ENCODE measurements around the gene OR5B21.

The OR5B21 gene

DNA sequence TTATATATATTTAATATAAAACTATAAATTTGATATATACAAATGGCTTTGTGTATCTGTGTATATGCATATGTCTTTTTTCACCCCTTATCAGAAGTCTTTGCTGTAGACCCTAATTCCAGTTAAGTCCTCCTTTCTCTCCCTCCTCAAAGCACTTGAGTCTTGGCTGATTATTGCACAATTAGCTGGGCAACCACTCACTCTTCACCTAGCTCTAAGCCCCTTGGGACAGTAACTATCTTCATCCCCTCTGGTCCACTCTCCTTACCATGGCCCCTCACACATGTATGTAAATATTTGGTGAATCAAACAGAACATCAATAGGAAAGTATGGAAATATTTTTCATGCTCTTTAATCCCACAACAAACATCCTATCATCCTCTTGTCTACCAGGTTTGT is 909 bp upstream of the OR5B21 start:
- Histone ChIP-seq H3K4me1 (ENCODE audit: control insufficient read depth in 1 of 2, insufficient read depth in 2 of 2, low read length in 2 of 2) (no peaks in the 10 kb centered on the region), H3K36me3 (ENCODE audit: control insufficient read depth in 1 of 2, insufficient read depth in 2 of 2, low read length in 2 of 2) (no peaks in the 10 kb centered on the region), H3K4me2 (ENCODE audit: low read length) (no peak overlapping the region), H3K23ac (ENCODE audit: low read length) (no peak overlapping the region), H3K18ac (ENCODE audit: low read length) (no peak overlapping the region), H3K27me3 (ENCODE audit: insufficient read depth, low read length) (no peaks in the 10 kb centered on the region), H2BK120ac (ENCODE audit: insufficient read depth, low read length, poor library complexity) (no peak overlapping the region), H3K79me2 (ENCODE audit: control insufficient read depth, insufficient read depth, low read length, poor library complexity) (no peaks in the 10 kb centered on the region), H3K27ac (ENCODE audit: low read depth, low read length) (no peak overlapping the region), H3K4me3 (ENCODE audit: low read depth, low read length) (no peak overlapping the region), H3K9ac (ENCODE audit: low read length) (no peak overlapping the region), H2BK5ac (ENCODE audit: low read depth, low read length, poor library complexity) (no peak overlapping the region), H2AK5ac (ENCODE audit: low read length) (no peak overlapping the region), H3K4ac (ENCODE audit: low read depth, low read length) (no peak overlapping the region), H4K8ac (ENCODE audit: low read depth, low read length) (no peak overlapping the region), H2AFZ (ENCODE audit: insufficient read depth, low read length, poor library complexity) (no peak overlapping the region), H3K14ac (ENCODE audit: low read length) (no peak overlapping the region), H4K91ac (ENCODE audit: low read depth, low read length) (no peak overlapping the region), H3K79me1 (ENCODE audit: low read length) (no peaks in the 10 kb centered on the region), H4K12ac (ENCODE audit: low read depth, low read length) (no peak overlapping the region), H2BK12ac (ENCODE audit: low read length) (no peak overlapping the region), H3K9me3 (ENCODE audit: insufficient read depth, low read depth, low read length) (no peaks in the 10 kb centered on the region)
- no peak for DNase-seq

GRCh38 chr11:58507355-58507754 is 550 bp downstream of the OR5B21 start:
- Histone ChIP-seq H2BK5ac (ENCODE audit: low read depth, low read length, poor library complexity) (no peak overlapping the region), H3K79me2 (ENCODE audit: control insufficient read depth, insufficient read depth, low read length, poor library complexity) (no peaks in the 10 kb centered on the region), H2BK120ac (ENCODE audit: insufficient read depth, low read length, poor library complexity) (no peak overlapping the region), H3K14ac (ENCODE audit: low read length) (no peak overlapping the region), H4K12ac (ENCODE audit: low read depth, low read length) (no peak overlapping the region), H3K4me3 (ENCODE audit: low read depth, low read length) (no peak overlapping the region), H3K4ac (ENCODE audit: low read depth, low read length) (no peak overlapping the region), H3K9ac (ENCODE audit: low read length) (no peak overlapping the region), H3K4me2 (ENCODE audit: low read length) (no peak overlapping the region), H3K23ac (ENCODE audit: low read length) (peak overlapping the region; percentile 62), H3K18ac (ENCODE audit: low read length) (no peak overlapping the region), H3K27me3 (ENCODE audit: insufficient read depth, low read length) (no peaks in the 10 kb centered on the region), H3K79me1 (ENCODE audit: low read length) (no peaks in the 10 kb centered on the region), H4K91ac (ENCODE audit: low read depth, low read length) (no peak overlapping the region), H3K27ac (ENCODE audit: low read depth, low read length) (no peak overlapping the region), H2BK12ac (ENCODE audit: low read length) (no peak overlapping the region), H3K9me3 (ENCODE audit: insufficient read depth, low read depth, low read length) (no peaks in the 10 kb centered on the region), H4K8ac (ENCODE audit: low read depth, low read length) (no peak overlapping the region), H3K36me3 (ENCODE audit: control insufficient read depth in 1 of 2, insufficient read depth in 2 of 2, low read length in 2 of 2) (no peaks in the 10 kb centered on the region), H2AFZ (ENCODE audit: insufficient read depth, low read length, poor library complexity) (no peak overlapping the region), H3K4me1 (ENCODE audit: control insufficient read depth in 1 of 2, insufficient read depth in 2 of 2, low read length in 2 of 2) (no peaks in the 10 kb centered on the region), H2AK5ac (ENCODE audit: low read length) (no peak overlapping the region)
- WGBS (ENCODE audit: extremely low coverage, insufficient coverage, insufficient read length) = no CpG with 5 or more reads among the region's 4 CpGs
- DNase-seq = no peak

GRCh38 chr11:58506935-58507334 is 970 bp downstream of the OR5B21 start:
- Histone ChIP-seq H4K91ac (ENCODE audit: low read depth, low read length) (no peak overlapping the region), H3K18ac (ENCODE audit: low read length) (no peak overlapping the region), H3K4ac (ENCODE audit: low read depth, low read length) (no peak overlapping the region), H2BK12ac (ENCODE audit: low read length) (no peak overlapping the region), H3K9ac (ENCODE audit: low read length) (no peak overlapping the region), H3K23ac (ENCODE audit: low read length) (no peak overlapping the region), H3K36me3 (ENCODE audit: control insufficient read depth in 1 of 2, insufficient read depth in 2 of 2, low read length in 2 of 2) (no peaks in the 10 kb centered on the region), H2AFZ (ENCODE audit: insufficient read depth, low read length, poor library complexity) (no peak overlapping the region), H3K79me1 (ENCODE audit: low read length) (no peaks in the 10 kb centered on the region), H2BK5ac (ENCODE audit: low read depth, low read length, poor library complexity) (no peak overlapping the region), H4K8ac (ENCODE audit: low read depth, low read length) (no peak overlapping the region), H2BK120ac (ENCODE audit: insufficient read depth, low read length, poor library complexity) (no peak overlapping the region), H3K9me3 (ENCODE audit: insufficient read depth, low read depth, low read length) (no peaks in the 10 kb centered on the region), H3K4me1 (ENCODE audit: control insufficient read depth in 1 of 2, insufficient read depth in 2 of 2, low read length in 2 of 2) (no peaks in the 10 kb centered on the region), H3K79me2 (ENCODE audit: control insufficient read depth, insufficient read depth, low read length, poor library complexity) (no peaks in the 10 kb centered on the region), H3K27me3 (ENCODE audit: insufficient read depth, low read length) (no peaks in the 10 kb centered on the region), H3K4me2 (ENCODE audit: low read length) (no peak overlapping the region), H3K4me3 (ENCODE audit: low read depth, low read length) (no peak overlapping the region), H2AK5ac (ENCODE audit: low read length) (no peak overlapping the region), H4K12ac (ENCODE audit: low read depth, low read length) (no peak overlapping the region), H3K27ac (ENCODE audit: low read depth, low read length) (no peak overlapping the region), H3K14ac (ENCODE audit: low read length) (no peak overlapping the region)
- WGBS (ENCODE audit: extremely low coverage, insufficient coverage, insufficient read length) = no CpG with 5 or more reads among the region's 5 CpGs
- DNase-seq = no peak

GRCh38 chr11:58505849-58506248 is 2.1 kb downstream of the OR5B21 start:
- H3K9me3 ChIP-seq (ENCODE audit: insufficient read depth, low read depth, low read length) = no peaks in the 10 kb centered on the region
- no peak overlapping the region for H3K18ac ChIP-seq (ENCODE audit: low read length)
- no peak overlapping the region for H2AK5ac ChIP-seq (ENCODE audit: low read length)
- no peak overlapping the region for H3K4me3 ChIP-seq (ENCODE audit: low read depth, low read length)
- H3K4ac ChIP-seq (ENCODE audit: low read depth, low read length) = no peak overlapping the region
- H2BK5ac ChIP-seq (ENCODE audit: low read depth, low read length, poor library complexity) = no peak overlapping the region
- no peaks in the 10 kb centered on the region for H3K36me3 ChIP-seq (ENCODE audit: control insufficient read depth in 1 of 2, insufficient read depth in 2 of 2, low read length in 2 of 2)
- H3K23ac ChIP-seq (ENCODE audit: low read length) = no peak overlapping the region
- no peaks in the 10 kb centered on the region for H3K79me1 ChIP-seq (ENCODE audit: low read length)
- H3K14ac ChIP-seq (ENCODE audit: low read length) = no peak overlapping the region
- no peak overlapping the region for H4K8ac ChIP-seq (ENCODE audit: low read depth, low read length)
- DNase-seq = no peak
- no peaks in the 10 kb centered on the region for H3K27me3 ChIP-seq (ENCODE audit: insufficient read depth, low read length)
- no peaks in the 10 kb centered on the region for H3K4me1 ChIP-seq (ENCODE audit: control insufficient read depth in 1 of 2, insufficient read depth in 2 of 2, low read length in 2 of 2)
- H3K79me2 ChIP-seq (ENCODE audit: control insufficient read depth, insufficient read depth, low read length, poor library complexity) = no peaks in the 10 kb centered on the region
- no peak overlapping the region for H2BK12ac ChIP-seq (ENCODE audit: low read length)
- no peak overlapping the region for H2AFZ ChIP-seq (ENCODE audit: insufficient read depth, low read length, poor library complexity)
- H3K4me2 ChIP-seq (ENCODE audit: low read length) = no peak overlapping the region
- no peak overlapping the region for H4K12ac ChIP-seq (ENCODE audit: low read depth, low read length)
- no peak overlapping the region for H4K91ac ChIP-seq (ENCODE audit: low read depth, low read length)
- no peak overlapping the region for H2BK120ac ChIP-seq (ENCODE audit: insufficient read depth, low read length, poor library complexity)
- no peak overlapping the region for H3K9ac ChIP-seq (ENCODE audit: low read length)
- no peak overlapping the region for H3K27ac ChIP-seq (ENCODE audit: low read depth, low read length)
- WGBS (ENCODE audit: extremely low coverage, insufficient coverage, insufficient read length) = no CpG with 5 or more reads among the region's 4 CpGs

All from trophoblast cell (in vitro differentiated cells and primary cell).